GM12892 (cell line): Measurements from ENCODE around the gene MYO18B.

Source experiments
- POLR2A ChIP-seq: IDR thresholded peaks from 2 replicates; pipeline ENCODE4 v1.6.1; 2011; ENCODE audit warnings: low read depth, low read length, control low read depth
- POLR2AphosphoS5 ChIP-seq: IDR thresholded peaks from 2 replicates; pipeline ENCODE4 v1.6.1; 2011; ENCODE audit warnings: low read depth, low read length, control low read depth
- TAF1 ChIP-seq: IDR thresholded peaks from 2 replicates; pipeline ENCODE4 v1.6.1; 2011; ENCODE audit warnings: low read depth, mild to moderate bottlenecking, control low read depth, low read length, borderline replicate concordance

GRCh38 chr22:25911243-25911972 lies 169.4 kb downstream of the MYO18B start:
- TF ChIP-seq POLR2AphosphoS5 = no peak
- no peak for TF ChIP-seq POLR2A
- TF ChIP-seq TAF1 = no peak
